HG03139 (cell line): ENCODE results near the gene ZNF630.
"Not testable (repeated sequence)": the region's sequence is repeated elsewhere in the genome, so short reads cannot be mapped to it uniquely, and the experiment has no call there.

Experiments
- ATAC-seq: cut with Tn5 transposase; IDR thresholded peaks from one replicate; pipeline ENCODE4 v1.9.1; 2021; ENCODE audit not compliant: unreplicated experiment

The ZNF630 gene

GRCh38 chrX:48030237-48030636 lies 41.2 kb downstream of the ZNF630 start:
- no peak for ATAC-seq

- ATAC-seq = no peak
These were observed 43.3 kb downstream of the ZNF630 start for GRCh38 chrX:48028091-48028490.

GRCh38 chrX:48027545-48027944 lies 43.9 kb downstream of the ZNF630 start:
- not testable (repeated sequence) for ATAC-seq

- ATAC-seq = no peak
These were observed 45.9 kb downstream of the ZNF630 start for GRCh38 chrX:48025561-48025960.

GRCh38 chrX:48022738-48023137 lies 48.7 kb downstream of the ZNF630 start:
- no peak for ATAC-seq

- ATAC-seq = no peak
These were observed 49.3 kb downstream of the ZNF630 start for GRCh38 chrX:48022100-48022499.

- ATAC-seq = no peak
These were observed 50.2 kb downstream of the ZNF630 start for GRCh38 chrX:48021026-48021900.

GRCh38 chrX:48020472-48020871 lies 51.0 kb downstream of the ZNF630 start:
- not testable (repeated sequence) for ATAC-seq

GRCh38 chrX:48019892-48020291 lies 51.5 kb downstream of the ZNF630 start:
- ATAC-seq = not testable (repeated sequence)

- not testable (repeated sequence) for ATAC-seq
These were observed 54.7 kb downstream of the ZNF630 start for GRCh38 chrX:48016583-48017310.

- ATAC-seq = not testable (repeated sequence)
These were observed 61.9 kb downstream of the ZNF630 start for GRCh38 chrX:48009445-48009960.
